Endodermal cell (in vitro differentiated cells): ENCODE measurements around the gene SPTAN1. TPM values are rescaled to one million over a fixed set of nuclear protein-coding genes. Genes with fewer than 3 reads are reported as not detected.

Experiments
- DNase-seq: peaks from one replicate; pipeline ENCODE4 v3.0.0-alpha.2; 2017
- H3K27ac ChIP-seq: 2 replicates; pipeline ENCODE4 v1.5.1; 2013; ENCODE audit warnings: mild to moderate bottlenecking, low read depth, low read length, moderate library complexity
- H3K27me3 ChIP-seq: 2 replicates; pipeline ENCODE4 v1.6.1; 2013; ENCODE audit warnings: mild to moderate bottlenecking, low read length, moderate library complexity; ENCODE audit not compliant: insufficient read depth, control insufficient read depth, poor library complexity, severe bottlenecking
- H3K36me3 ChIP-seq: 2 replicates; pipeline ENCODE4 v1.7.0; 2013; ENCODE audit warnings: mild to moderate bottlenecking, low read length, moderate library complexity; ENCODE audit not compliant: control insufficient read depth, insufficient read depth
- H3K4me1 ChIP-seq: one replicate; pipeline ENCODE4 v1.7.0; 2013; ENCODE audit warnings: low read length; ENCODE audit not compliant: control insufficient read depth, insufficient read depth
- H3K4me3 ChIP-seq: 2 replicates; pipeline ENCODE4 v1.5.1; 2013; ENCODE audit warnings: mild to moderate bottlenecking, low read length, moderate library complexity
- H3K9ac ChIP-seq: 2 replicates; pipeline ENCODE4 v1.6.1; 2013; ENCODE audit warnings: mild to moderate bottlenecking, low read length, moderate library complexity; ENCODE audit not compliant: poor library complexity, severe bottlenecking; ENCODE audit errors: extremely low read depth
- H3K9me3 ChIP-seq: 2 replicates; pipeline ENCODE4 v1.6.1; 2013; ENCODE audit warnings: mild to moderate bottlenecking, low read length, moderate library complexity; ENCODE audit not compliant: control insufficient read depth
- H3K27ac Mint-ChIP-seq: 2 replicates; pipeline ENCODE4 v1.8.0; 2020; ENCODE audit warnings: mixed read lengths
- H3K27me3 Mint-ChIP-seq: 2 replicates; pipeline ENCODE4 v1.8.0; 2021; ENCODE audit warnings: mild to moderate bottlenecking, mixed read lengths; ENCODE audit not compliant: insufficient read depth
- H3K36me3 Mint-ChIP-seq: 2 replicates; pipeline ENCODE4 v1.8.0; 2020; ENCODE audit warnings: low read depth, mixed read lengths
- H3K4me1 Mint-ChIP-seq: 2 replicates; pipeline ENCODE4 v1.8.0; 2020; ENCODE audit warnings: mixed read lengths
- H3K4me3 Mint-ChIP-seq: 2 replicates; pipeline ENCODE4 v1.8.0; 2020; ENCODE audit warnings: mild to moderate bottlenecking, moderate library complexity, mixed read lengths
- H3K9me3 Mint-ChIP-seq: 2 replicates; pipeline ENCODE4 v1.8.0; 2020; ENCODE audit warnings: mild to moderate bottlenecking, mixed read lengths
- WGBS, 2 experiments: methylation state at CpG; one replicate each; pipeline versions ENCODE4 v1.1.5 to v1.1.7; 2013; ENCODE audit warnings: missing lambda C conversion rate in 2 of 2, mixed read lengths in 1 of 2; ENCODE audit not compliant: insufficient coverage in 1 of 2, insufficient read length in 1 of 2; 5-methylcytosine and 5-hydroxymethylcytosine counted together
- total RNA-seq, 2 donors: library from RNA; stranded (reverse); fragmentation: NEBNext Ultra II Directional in 1 of 2; extraction: Animal tissue kit (Norgen Biotek cat#: 25700) in 1 of 2; gene quantifications; 2 replicates in 1 of 2; 3 replicates in 1 of 2; pipeline ENCODE4 v1.2.1, GENCODE V29; 2021
- TF ChIP-seq, protein P1 (sequence below): fragments of 200-600 bp; sonication (generic); conservative IDR thresholded peaks from 2 replicates; pipeline ENCODE4 v1.5.0; 2021; ENCODE audit warnings: antibody characterized with exemption, mild to moderate bottlenecking

Gene SPTAN1
- total RNA-seq, 2 donors from 2014 or later: 309 to 319 TPM

DNA sequence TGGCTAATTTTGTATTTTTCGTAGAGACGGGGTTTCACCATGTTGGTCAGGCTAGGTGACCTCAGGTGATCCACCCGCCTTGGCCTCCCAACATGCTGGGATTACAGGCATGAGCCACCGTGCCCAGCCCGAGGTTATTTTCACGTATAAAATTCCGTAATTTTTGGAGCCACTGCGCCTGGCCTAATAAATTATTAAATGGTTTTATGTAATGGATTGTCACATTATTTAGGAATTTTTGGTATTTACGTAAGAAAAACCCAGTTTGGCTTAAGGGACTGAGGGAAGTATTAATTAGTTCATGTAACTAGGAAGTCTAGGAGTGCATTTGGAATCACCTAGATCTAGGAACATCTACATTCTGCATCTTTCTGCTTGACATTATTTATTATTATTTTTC lies 39.6 kb upstream of the SPTAN1 start:
- Mint-ChIP-seq H3K9me3 (peaks cover 2% of the 10 kb centered on the region), H3K36me3 (peaks cover 59% of the 10 kb centered on the region), H3K27me3 (no peaks in the 10 kb centered on the region), H3K4me1 (no peaks in the 10 kb centered on the region), H3K4me3 (no peak overlapping the region), H3K27ac (no peak overlapping the region)
- Histone ChIP-seq H3K27me3 (no peaks in the 10 kb centered on the region), H3K4me1 (no peaks in the 10 kb centered on the region), H3K36me3 (peaks cover 24% of the 10 kb centered on the region), H3K27ac (no peak overlapping the region), H3K9ac (no peak overlapping the region), H3K4me3 (no peak overlapping the region), H3K9me3 (peaks cover 6% of the 10 kb centered on the region)
- DNase-seq: no peak
- TF ChIP-seq, protein P1, sequence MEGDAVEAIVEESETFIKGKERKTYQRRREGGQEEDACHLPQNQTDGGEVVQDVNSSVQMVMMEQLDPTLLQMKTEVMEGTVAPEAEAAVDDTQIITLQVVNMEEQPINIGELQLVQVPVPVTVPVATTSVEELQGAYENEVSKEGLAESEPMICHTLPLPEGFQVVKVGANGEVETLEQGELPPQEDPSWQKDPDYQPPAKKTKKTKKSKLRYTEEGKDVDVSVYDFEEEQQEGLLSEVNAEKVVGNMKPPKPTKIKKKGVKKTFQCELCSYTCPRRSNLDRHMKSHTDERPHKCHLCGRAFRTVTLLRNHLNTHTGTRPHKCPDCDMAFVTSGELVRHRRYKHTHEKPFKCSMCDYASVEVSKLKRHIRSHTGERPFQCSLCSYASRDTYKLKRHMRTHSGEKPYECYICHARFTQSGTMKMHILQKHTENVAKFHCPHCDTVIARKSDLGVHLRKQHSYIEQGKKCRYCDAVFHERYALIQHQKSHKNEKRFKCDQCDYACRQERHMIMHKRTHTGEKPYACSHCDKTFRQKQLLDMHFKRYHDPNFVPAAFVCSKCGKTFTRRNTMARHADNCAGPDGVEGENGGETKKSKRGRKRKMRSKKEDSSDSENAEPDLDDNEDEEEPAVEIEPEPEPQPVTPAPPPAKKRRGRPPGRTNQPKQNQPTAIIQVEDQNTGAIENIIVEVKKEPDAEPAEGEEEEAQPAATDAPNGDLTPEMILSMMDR: no peak
- 96% methylated on average over 8 to 9 of the region's 9 CpGs for WGBS, 2 experiments

- WGBS, 2 experiments: 95 to 98% methylated on average over 5 to 6 of the region's 6 CpGs
- H3K9me3 Mint-ChIP-seq: peaks cover 21% of the 10 kb centered on the region
- H3K4me1 Mint-ChIP-seq: no peaks in the 10 kb centered on the region
- H3K36me3 ChIP-seq: peaks cover 59% of the 10 kb centered on the region
- TF ChIP-seq, protein P1: no peak
- no peak overlapping the region for H3K27ac ChIP-seq
- H3K27me3 ChIP-seq: no peaks in the 10 kb centered on the region
- H3K36me3 Mint-ChIP-seq: peaks cover 65% of the 10 kb centered on the region
- no peak overlapping the region for H3K27ac Mint-ChIP-seq
- H3K9me3 ChIP-seq: no peaks in the 10 kb centered on the region
- no peaks in the 10 kb centered on the region for H3K27me3 Mint-ChIP-seq
- no peak overlapping the region for H3K9ac ChIP-seq
- no peak for DNase-seq
- no peak overlapping the region for H3K4me3 Mint-ChIP-seq
- no peaks in the 10 kb centered on the region for H3K4me1 ChIP-seq
- H3K4me3 ChIP-seq: no peak overlapping the region
Observed at GRCh38 chr9:128521956-128522355, 30.4 kb upstream of the SPTAN1 start.

- peak; percentile 57 for DNase-seq
- Histone ChIP-seq H3K27ac (peak overlapping the region; percentile 66), H3K9ac (no peak overlapping the region), H3K9me3 (no peaks in the 10 kb centered on the region), H3K4me3 (no peak overlapping the region), H3K27me3 (no peaks in the 10 kb centered on the region), H3K4me1 (no peaks in the 10 kb centered on the region), H3K36me3 (peaks cover 56% of the 10 kb centered on the region)
- Mint-ChIP-seq H3K36me3 (peaks cover 61% of the 10 kb centered on the region), H3K27ac (no peak overlapping the region), H3K4me3 (no peak overlapping the region), H3K4me1 (no peaks in the 10 kb centered on the region), H3K9me3 (peaks cover 15% of the 10 kb centered on the region), H3K27me3 (no peaks in the 10 kb centered on the region)
- 64 to 81% methylated on average over 9 to 13 of the region's 13 CpGs for WGBS, 2 experiments
- TF ChIP-seq, protein P1: no peak
Observed at GRCh38 chr9:128523199-128523925, 29.0 kb upstream of the SPTAN1 start.
